Measurements from ENCODE around the gene MPPED1.

Gene MPPED1

DNA sequence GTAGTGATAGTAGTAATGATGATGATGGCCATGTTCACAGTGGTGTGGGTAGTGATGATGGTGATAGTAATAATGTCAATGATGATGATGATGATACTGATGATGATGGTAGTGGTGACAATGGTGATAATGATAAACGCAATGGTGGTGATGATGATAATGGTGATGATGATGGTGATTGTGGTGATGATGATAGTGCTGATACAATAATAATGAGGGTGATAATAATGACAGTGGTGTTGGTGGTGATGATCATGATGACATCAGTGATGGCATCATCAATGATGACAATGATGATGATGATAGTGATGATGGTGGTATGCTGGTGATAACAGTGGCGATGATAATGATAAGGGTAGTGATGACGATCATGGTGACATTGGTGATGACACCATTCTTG, 92.3 kb downstream of the MPPED1 start:
- DNase-seq: no peak

DNA sequence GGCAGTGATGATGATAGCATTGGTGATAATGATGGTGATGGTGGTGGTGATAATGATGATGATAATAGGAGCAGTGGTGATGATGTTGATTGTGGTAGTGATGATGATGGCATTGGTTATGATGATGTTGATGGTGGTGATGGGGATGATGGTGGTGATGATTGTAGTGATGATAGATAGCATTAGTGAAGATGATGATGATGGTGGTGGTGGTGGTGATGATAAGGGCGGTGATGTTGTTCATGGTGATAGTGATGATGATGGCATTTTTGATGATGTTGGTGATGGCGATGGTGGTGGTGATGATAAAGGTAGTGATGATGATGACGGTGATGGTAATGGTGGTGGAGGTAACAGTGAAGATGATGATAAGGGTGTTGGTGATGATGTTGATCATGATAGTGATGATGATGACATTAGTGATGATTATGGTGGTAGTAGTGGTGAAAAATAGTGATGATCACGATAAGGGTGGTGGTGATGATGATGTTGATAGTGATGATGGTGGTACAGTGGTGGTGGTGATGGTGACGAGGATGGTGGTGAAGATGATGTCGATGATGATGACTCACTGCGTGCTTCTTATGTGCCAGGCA, 93.0 kb downstream of the MPPED1 start:
- DNase-seq: no peak

DNA sequence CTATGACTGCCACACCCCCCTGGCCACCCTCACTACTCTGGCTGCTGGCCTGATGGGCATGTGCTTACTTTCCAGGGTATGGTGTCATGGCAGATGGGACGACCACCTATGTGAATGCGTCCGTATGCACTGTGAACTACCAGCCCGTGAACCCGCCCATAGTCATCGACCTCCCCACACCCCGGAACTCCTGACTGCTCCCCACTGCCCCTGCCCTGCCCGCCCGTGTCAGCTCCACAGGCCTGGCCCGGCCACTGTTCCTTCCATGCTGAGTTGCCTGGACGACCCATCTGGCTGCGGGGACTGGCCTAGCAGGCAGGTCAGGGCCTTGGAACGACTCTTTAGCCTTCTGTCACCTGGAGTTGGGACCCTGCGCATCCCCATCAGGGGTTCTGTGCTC, 93.6 kb downstream of the MPPED1 start:
- DNase-seq: no peak

DNA sequence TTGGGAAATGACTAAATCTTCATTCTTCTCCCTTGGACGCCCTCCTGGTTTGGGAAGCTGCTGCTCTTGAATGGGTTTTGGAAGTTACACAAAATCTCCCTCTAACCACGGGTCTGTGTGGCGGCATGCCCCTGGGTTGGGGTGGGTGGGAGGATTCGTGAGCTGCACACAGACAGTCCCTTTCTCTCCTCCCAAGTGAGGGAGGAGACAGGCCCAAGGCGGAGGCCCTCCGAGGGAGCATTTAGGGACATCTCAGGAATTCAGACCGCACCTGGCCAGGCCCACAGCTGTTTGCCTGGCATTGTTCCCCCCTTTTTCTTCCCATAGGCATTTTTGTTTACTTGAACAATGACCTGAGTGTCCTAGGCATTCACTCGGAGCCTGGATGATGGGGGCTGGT, 94.1 kb downstream of the MPPED1 start:
- DNase-seq: no peak

DNA sequence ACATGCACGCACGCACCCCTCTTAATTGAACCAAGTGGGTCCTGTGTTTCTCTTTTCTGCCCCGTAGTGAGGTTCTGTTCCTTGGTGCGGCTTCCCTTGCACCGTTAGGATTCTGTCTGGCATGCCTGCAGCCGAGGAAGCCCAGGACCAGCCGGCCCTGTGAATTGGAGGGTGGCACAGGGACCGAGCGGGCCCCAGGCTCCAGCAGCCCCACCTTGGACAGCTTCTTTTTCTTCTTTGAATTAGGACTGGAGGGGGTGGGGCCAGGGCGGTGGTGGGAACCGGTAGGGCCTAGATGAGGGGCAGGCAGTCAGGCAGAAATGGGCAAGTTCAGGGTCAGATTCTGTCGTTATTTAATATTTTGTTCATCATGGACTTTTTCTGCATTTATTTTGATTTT, 94.7 kb downstream of the MPPED1 start:
- no peak for DNase-seq

DNA sequence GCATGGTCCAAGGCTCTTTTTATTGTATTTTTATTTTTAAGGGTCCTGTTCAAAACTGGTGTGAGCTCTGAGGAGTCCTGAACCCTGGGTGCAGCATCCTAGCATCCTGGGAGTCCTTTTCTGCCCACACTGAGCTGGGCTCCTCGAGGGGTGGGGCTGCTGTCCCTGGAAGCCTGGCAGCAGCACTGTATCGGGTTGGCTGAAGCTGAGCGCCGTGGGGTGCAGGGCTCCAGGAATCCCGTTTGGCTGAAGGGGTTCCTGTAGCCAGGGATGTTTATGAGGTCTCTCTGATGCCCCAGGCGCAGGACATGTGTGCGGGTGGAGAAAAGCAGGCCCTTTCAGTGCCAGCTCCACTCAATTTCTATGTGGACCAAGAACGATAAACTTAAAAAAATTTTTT, 95.4 kb downstream of the MPPED1 start:
- no peak for DNase-seq

DNA sequence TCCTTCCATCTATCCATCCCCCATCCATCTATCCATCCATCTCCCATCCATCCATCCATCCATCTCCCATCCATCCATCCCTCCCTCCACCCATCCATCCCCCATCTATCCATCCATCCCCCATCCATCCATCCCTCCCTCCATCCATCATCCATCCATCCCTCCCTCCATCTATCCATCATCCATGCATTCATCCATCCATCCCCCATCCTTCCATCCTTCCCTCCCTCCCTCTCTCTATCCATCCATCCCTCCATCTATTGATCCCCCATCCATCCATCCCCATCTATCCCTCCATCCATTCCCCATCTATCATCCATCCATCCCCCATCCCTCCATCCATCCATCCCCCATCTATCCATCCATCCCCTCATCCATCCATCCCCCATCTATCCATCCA, 96.7 kb downstream of the MPPED1 start:
- no peak for DNase-seq

DNA sequence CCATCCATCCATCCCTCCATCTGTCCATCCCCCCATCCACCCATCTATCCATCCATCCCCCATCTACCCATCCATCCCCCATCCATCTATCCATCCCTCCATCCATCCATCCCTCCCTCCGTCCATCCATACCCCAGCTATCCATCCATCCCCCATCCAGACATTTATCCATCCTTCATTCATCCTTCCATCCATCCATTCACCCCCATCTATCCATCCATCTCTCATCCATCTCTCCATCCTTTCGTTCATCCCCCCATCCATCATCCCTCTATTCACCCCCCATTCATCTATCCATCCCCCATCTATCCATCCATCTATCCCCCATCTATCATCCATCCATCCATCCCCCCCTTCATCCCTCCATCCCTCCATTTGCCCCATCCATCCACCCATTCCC, 97.5 kb downstream of the MPPED1 start:
- no peak for DNase-seq

DNA sequence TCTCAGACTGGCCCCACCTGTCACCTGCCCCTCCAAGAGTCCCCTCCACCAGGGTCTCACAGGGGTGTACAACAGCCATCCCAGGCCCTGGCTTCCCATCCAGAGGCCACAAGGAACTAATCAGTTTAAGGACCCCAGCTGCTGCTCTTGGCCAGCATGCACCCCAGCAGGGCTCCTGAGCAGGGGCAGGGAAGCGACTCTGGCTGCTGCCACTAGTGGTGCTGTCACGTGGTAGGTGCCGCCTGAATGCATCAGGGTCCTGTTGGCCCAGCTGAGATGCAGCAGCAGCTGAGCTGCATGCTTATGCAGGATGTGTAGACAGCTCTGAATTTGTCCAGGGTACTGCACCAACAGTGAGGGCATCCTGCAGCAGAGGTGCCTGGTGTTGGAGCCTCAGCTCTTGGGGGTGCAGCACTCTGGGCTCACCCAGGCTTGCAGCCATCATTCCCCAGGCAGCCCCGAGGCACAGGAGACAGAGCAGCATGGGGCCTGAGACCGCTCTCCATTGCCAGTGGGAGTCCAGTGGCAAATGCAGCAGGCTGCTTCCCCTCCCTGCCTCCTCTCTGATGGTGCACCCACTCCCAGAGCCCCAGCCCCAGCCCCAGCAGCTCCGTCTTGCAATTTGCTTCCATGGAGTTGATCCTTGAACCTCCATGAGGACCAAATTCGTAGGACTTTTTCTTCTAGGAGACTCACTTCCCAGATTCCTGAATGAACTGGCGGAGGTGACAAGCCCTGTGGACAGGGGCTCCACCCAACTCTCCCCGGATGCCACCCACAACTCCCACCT, 98.7 kb downstream of the MPPED1 start:
- DNase-seq: no peak

DNA sequence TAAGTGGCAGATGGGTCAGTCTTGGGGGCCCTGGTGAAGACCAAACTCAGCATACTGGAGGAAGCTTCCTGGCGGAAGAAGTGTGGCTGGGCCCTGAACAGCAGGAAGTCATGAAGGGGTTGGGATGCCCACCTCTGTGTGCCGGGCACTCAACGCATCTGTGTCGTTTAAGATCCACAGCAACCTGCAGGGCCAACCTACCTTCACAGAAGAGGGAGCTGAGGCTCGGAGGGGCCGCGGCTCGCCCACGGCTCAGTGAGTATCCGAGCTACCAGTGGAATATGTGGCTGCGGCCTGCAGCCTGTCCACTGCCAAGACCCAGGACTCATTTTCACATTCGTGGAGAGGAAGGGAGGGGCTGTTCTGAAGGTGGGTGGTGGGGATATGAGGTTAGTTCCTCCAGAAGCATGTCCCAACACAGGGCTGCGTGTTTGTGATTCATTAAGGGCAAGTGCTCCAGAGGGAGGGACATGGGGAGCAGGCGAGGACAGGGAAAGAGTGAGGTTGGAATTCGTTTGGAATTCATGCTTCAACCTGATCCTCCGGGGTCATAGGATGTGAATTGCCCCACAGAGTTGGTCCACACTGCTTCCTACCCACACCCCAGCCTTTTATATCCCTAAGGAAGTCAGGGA, 99.6 kb downstream of the MPPED1 start:
- DNase-seq: no peak

DNA sequence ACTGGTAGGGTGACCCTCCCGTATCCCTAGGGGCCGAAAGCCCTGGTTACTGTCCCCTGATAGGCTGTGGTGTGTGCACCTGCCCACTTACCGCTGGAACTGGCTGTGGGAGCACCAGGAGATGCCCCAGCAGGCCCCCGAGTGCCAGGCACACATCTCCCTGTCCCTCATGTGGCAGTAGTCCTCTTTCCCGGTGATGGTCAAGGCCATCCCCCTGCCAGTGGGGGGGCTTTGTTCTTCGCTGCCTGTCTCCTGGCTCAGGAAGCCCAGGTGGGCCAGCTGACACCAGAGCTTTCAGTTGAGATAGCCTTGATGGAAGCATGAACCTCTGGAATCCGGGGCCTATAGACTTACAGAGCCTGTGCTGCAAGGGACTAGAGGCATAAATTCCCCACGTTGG, 100.5 kb downstream of the MPPED1 start:
- no peak for DNase-seq

DNA sequence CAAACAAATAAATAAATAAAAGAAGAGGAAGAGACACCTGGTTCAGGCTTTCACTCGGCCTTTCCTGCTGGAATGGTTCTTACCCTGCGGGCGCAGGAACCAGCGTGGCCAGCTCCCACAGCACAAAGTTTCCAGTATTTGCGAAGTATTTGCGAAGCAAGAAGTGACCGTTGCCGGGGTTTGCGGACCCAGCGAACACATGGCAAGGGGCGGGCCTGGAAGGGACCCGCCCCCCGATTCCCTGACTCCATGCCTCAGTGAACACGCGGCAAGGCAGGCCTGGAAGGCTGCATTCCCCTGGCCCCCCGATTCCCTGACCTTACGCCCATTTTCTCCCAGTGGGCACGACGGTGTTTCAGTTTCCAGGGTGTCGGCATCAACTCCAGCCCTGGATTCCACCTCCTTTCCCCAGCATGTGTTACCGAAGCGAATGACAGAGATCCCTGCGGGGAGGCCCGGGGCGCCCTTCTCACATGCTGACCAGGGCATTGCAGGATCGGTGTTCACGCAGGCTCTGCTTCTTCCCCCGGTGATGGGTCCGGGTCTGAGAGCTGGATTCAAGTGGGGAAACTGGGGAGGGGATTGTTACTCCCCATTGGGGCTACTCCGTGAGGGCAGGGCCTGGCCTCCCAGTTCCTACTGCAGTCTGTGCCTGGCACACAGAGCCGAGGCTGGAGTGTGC, 102.8 kb downstream of the MPPED1 start:
- no peak for DNase-seq

DNA sequence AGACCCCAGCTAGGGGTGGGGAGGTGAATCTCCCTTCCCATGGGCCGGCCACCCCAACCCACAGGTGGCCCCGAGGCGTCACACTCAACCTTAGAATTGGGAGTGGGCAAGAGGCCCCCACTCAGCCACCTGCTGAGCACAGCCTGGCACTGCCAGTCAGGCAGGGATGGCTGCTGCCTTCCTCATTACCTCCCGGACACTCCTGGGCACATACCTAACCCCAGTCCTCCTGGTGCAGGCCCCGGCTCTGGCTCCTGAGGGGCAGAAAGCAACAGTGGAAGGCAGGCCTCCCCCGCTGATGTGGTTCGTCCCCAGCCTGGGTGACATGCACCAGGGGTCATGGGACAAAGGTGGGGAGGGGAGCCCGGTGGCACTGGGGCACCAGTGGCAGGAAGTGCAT, 103.6 kb downstream of the MPPED1 start:
- no peak for DNase-seq

DNA sequence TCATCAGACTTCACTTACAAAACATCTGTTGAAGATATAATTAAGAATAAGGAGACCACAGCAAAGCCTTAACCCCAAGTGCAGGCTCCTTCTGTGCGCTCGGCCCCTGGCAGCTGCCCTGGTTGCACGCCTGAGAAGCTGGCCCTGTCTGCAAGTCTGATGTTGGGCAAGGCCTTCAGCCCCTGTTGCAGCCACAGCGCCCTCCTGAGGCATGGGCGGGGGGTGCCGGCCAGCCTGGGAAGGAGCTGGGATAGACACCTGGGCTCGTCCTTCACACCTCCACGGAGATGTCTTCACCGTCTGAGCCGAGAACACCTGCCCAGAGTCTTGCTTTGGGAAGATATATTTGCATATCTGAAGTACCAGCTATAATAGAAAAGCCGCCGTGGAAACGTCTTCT, 104.1 kb downstream of the MPPED1 start:
- DNase-seq: no peak

DNA sequence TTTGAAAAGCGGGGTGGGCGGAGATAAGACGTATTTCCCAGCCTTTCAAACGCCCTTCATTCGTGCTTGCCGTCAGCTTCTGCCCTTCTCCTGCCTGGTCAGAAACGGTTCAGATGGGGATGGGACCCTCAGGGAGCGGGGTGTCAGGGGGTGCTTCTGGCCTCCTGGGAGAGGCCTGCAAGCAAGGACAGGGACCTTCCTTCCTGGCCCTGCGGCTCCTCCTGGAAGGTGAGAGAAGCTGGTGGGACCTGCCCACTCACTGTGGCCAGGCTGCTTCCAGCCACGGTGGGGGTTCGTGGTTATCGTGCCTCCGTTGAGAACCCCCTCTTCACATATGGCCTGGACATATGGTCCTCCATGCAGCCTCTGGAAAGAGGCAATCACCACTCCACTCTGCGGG, 104.6 kb downstream of the MPPED1 start:
- DNase-seq: no peak

DNA sequence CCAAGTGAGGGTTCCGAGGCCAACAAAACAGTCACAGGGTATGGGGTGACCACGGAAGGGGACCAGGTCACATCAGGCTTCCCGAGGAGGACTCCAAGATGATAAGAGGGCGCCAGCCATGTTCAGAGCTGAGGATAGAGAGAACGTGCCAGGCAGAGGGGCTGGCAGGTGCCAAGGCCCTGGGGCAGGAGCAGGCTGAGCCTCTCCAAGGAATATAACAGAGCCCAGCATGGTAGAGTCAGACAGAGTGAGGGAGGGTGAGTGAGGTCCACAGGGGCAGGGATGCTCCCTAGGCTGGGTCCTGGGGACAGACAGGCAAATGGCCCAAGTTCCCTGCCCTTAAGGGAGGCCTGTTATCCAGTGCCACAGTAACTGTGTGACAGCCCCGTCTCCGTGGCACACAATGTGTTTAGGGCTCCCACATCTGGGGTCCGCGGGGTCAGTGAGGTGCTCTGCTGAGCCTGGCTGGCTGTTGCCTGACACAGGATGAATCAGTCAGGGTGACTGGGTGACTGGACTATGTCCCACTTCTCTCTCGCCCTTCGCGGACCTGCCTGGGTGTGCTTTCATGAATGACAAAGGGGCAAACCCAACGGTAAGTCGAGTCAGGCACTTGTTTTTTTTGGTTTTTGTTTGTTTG, 105.3 kb downstream of the MPPED1 start:
- no peak for DNase-seq

DNA sequence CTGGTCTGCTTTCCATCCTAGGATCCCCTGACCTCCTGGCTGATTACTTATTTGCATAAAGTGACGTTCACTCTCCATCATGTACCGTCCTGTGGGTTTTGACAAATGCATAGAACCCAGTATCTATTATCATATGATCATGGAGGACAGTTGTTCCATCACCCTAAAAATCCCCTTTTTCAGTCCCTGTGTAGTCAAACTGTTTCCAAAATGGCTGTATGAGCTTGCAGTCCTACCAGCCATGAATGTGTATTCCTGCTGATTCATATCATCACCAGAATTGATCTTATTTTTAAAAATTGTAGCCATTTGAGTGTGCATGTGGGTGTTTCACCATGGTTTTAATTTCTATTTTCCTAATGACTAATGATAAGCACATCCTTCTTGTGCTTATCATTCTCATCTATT, 108.8 kb downstream of the MPPED1 start:
- no peak for DNase-seq

DNA sequence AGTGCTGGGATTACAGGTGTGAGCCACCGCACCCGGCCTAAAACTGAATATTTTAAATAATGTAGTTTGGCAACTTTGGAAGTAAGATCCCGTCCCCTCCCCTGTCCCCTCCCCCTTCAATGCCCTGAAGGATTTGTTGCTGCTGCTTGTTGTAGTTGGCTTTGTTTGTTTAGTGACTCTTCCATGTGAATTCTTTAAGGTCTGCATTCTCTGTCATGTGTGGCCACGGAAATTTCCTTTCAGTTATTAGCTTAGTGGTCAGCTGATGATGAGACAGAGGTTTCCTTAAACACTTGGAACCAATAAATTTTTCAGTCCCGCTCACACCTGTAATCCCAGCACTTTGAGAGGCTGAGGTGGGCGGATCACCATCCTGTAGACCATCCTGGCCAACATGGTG, 109.9 kb downstream of the MPPED1 start:
- no peak for DNase-seq

DNA sequence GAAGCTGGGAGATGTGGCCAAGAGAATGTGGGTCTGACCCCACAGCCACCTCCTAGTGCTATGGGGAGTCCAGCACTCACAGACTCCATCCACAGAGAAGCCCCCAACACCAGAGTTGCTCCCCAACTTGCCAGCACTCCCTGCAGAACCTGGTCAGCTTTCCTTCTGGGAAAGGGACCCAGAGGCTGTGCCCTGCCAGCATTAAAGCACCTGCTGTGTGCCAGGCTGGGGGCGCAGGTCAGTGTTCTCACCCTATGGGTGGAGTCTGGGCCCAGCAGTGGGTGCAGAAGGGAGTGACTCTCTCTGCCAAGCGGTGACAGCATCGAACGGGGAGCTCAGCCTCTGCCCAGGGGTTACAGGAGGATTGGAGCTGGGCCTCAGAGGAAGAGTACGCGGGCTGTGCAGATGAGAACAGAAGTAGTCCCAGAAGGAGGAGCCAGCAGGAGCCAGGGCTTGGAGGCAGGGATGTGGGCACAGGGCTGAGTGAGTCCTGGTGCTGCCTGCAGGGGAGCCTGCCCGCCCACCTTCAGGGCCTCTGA, 114.4 kb downstream of the MPPED1 start:
- no peak for DNase-seq

DNA sequence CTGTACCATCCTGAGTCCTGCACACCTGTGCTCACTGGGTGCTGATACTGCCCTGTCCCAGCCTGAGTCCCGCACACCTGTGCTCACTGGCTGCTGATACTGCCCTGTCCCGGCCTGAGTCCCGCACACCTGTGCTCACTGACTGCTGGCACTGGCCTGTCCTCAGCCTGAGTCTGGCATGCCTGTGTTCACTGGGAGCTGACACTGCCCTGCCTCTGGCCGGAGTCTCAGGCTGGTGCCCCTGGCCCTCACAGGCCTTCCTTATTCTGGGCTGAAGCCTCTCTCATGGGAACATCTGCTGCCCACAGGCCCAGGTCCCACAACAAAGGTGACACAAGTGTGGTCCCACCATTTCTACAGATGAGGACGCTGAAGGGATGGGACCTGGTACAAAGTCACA, 115.1 kb downstream of the MPPED1 start:
- no peak for DNase-seq

DNA sequence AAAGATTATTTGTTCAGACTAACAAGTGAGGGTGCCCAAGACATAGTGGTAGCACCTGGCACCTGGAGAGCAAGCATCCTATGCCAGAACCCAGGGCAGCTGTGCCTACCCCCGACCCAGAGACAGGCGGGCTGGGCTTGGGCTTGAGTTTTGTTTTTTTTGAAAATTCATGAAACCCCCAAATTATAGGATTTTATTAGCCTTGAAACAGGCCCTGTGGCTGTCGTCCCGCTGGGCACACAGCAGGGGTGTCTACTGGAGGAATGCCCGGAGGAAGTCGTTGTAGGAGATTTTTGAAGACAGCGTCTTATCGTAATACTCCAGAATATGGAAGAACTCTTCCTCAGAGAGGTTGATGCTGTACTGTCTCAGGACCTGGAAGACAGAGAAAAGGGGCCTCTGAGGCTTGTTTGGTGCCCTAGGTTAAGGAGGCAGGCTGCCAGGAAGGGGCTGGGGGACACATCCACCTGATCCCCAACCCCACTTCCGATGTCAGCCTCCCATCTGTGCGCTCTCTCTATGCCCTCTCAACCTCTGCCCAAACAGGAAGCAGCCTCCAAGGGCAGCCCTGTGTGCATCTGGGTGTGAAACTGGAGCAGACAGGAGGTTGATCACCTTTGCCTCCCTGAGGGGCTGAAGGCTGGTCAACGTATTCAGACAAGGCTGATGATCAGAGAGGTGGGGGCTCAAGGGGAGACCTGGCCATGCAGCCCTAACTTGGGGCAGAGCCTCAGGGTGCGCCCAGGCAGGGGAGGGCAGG, 117.0 kb downstream of the MPPED1 start:
- DNase-seq: no peak

DNA sequence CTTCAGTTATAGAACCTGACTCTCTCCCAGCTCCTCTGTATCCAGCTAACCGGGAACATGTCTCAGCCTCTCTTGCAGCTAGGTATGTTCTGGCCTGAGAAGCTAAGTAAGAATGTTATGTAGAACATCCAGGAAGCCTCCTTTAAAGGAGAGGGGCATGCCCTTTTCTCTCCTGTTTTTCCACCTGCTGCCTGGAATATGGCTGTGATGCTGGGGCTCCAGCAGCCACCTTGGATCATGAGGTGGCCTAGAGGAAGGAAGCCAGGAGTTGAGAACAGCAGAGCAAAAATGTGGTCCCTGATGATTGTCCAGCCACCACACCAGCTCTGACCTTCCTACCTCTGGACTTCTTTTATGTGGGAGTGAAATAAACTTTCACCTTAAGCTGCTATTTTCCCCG, 117.6 kb downstream of the MPPED1 start:
- no peak for DNase-seq

Measured in hematopoietic multipotent progenitor cell treated with erythropoietin and hydrocortisone succinate and interleukin-3 and kit ligand, for 4 days (in vitro differentiated cells).